Bronchial epithelial cell (primary cell): Measurements from ENCODE around the gene DBF4. TPM values are rescaled to one million over a fixed set of nuclear protein-coding genes. Genes with fewer than 3 reads are reported as not detected.
"Not testable (repeated sequence)": the region's sequence is repeated elsewhere in the genome, so short reads cannot be mapped to it uniquely, and the experiment has no call there.

Experiments used
- DNase-seq: peaks from one replicate; pipeline ENCODE4 v3.0.0-alpha.2; 2010; ENCODE audit warnings: low read depth
- FAIRE-seq: peaks from 2 replicates; lab custom pipeline; 2011; peaks lifted over from hg19 to GRCh38; lab: Jason Lieb, UNC
- H3K27me3 ChIP-seq: 2 replicates; pipeline ENCODE4 v1.5.1; 2011; ENCODE audit warnings: low read length; ENCODE audit not compliant: control insufficient read depth, insufficient read depth
- H3K36me3 ChIP-seq: 2 replicates; pipeline ENCODE4 v1.5.1; 2011; ENCODE audit warnings: low read length; ENCODE audit not compliant: control insufficient read depth, insufficient read depth
- H3K4me3 ChIP-seq: 2 replicates; pipeline ENCODE4 v1.5.1; 2011; ENCODE audit warnings: mild to moderate bottlenecking, low read depth, low read length, control low read depth
- CTCF ChIP-seq: IDR thresholded peaks from 2 replicates; pipeline ENCODE4 v1.5.1; 2011; ENCODE audit warnings: mild to moderate bottlenecking, moderate library complexity, low read length, control low read depth, inconsistent platforms; ENCODE audit not compliant: insufficient read depth, severe bottlenecking
- total RNA-seq: library from RNA; depleted of rRNA; stranded (reverse); fragments of >200 nt; gene quantifications from 2 replicates; pipeline ENCODE4 v1.2.1, GENCODE V29; 2014

Gene DBF4
- total RNA-seq, 1 donor from 2014 or later = 9.7 TPM

- Histone ChIP-seq H3K27me3 (no peaks in the 10 kb centered on the region), H3K36me3 (no peaks in the 10 kb centered on the region), H3K4me3 (no peak overlapping the region)
- no peak for DNase-seq
- no peak for FAIRE-seq
- no peak for TF ChIP-seq CTCF
These were observed 24.0 kb upstream of the DBF4 start for GRCh38 chr7:87852306-87852705.

GRCh38 chr7:87853237-87853864 is 22.9 kb upstream of the DBF4 start:
- Histone ChIP-seq H3K36me3 (no peaks in the 10 kb centered on the region), H3K4me3 (no peak overlapping the region), H3K27me3 (no peaks in the 10 kb centered on the region)
- FAIRE-seq (no peak), DNase-seq (peak; percentile 78)
- TF ChIP-seq CTCF = no peak

GRCh38 chr7:87858417-87859100 is 17.7 kb upstream of the DBF4 start:
- no peak for DNase-seq
- H3K36me3 ChIP-seq = no peaks in the 10 kb centered on the region
- H3K27me3 ChIP-seq = no peaks in the 10 kb centered on the region
- no peak for TF ChIP-seq CTCF
- no peak overlapping the region for H3K4me3 ChIP-seq
- FAIRE-seq = no peak

- H3K4me3 ChIP-seq = no peak overlapping the region
- FAIRE-seq = no peak
- TF ChIP-seq CTCF = no peak
These were observed 10.2 kb upstream of the DBF4 start for GRCh38 chr7:87866089-87866488.

GRCh38 chr7:87866533-87866932 is 9.8 kb upstream of the DBF4 start:
- not testable (repeated sequence) for H3K27me3 ChIP-seq, H3K36me3 ChIP-seq, FAIRE-seq, DNase-seq, H3K4me3 ChIP-seq

More at GRCh38 chr7:87866089-87866488, 10.2 kb upstream of the DBF4 start:
- peaks cover 3% of the 10 kb centered on the region for H3K36me3 ChIP-seq
- no peaks in the 10 kb centered on the region for H3K27me3 ChIP-seq
- DNase-seq = no peak

GRCh38 chr7:87870471-87870870 is 5.8 kb upstream of the DBF4 start:
- TF ChIP-seq CTCF = no peak
- DNase-seq (no peak), FAIRE-seq (no peak)
- Histone ChIP-seq H3K36me3 (peaks cover 4% of the 10 kb centered on the region), H3K4me3 (no peak overlapping the region), H3K27me3 (no peaks in the 10 kb centered on the region)
